Hepatocyte (in vitro differentiated cells): ENCODE data around the gene LY6G5C.

Source experiments
- EZH2 ChIP-seq: fragments of 200-600 bp; sonication (generic); IDR thresholded peaks from 2 replicates; pipeline ENCODE4 v1.6.1; 2016; ENCODE audit warnings: antibody characterized with exemption, mild to moderate bottlenecking, borderline replicate concordance
- EZH2phosphoT487 ChIP-seq: fragments of 200-600 bp; sonication (generic); IDR thresholded peaks from one replicate; pipeline ENCODE4 v1.6.1; 2018; ENCODE audit warnings: antibody characterized with exemption, mild to moderate bottlenecking, low read depth, moderate library complexity; ENCODE audit not compliant: unreplicated experiment, severe bottlenecking
- TF ChIP-seq, protein P1 (sequence below): fragments of 200-600 bp; sonication (generic); IDR thresholded peaks from 2 replicates; pipeline ENCODE4 v1.5.1; 2016; ENCODE audit warnings: antibody characterized with exemption, mild to moderate bottlenecking; ENCODE audit not compliant: poor library complexity

DNA sequence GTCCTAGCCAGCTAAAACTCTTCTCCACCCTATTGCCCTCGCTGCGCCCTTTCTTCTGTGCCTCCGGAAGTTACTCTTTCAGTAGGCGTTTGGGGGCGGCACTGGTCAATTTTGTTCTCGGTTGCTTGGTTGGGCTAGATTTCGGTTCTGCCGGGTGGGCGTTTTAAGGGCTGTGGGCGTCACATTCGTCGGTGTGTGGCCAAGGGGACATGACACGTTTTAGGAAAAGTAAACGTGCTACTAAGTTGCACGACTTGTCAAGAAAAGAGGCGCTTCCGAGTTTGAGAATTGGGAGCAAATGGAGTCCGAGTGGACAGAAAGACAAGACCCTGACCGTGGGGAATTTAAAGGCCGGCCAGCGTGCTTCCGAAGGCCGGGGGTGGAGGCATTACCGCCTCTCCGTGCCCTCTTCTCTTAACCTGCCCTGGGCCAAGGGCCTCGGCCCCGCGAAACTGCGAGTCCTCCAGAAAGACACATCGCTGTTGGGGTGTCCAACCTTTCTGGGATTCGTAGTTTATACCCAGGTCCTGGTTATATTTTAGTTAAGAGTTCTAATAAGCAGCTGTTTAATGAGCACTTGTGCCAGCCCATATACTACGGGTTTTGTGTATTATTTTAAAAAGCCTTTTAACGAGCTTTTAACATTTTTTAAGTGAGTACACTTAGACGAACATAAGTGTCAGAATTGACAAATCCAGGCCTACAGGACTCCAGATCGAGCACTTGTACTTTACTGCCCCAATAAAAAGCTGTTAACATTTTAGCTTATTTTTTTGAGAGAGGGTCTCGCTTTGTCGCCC lies 27.7 kb downstream of the LY6G5C start:
- TF ChIP-seq, protein P1, sequence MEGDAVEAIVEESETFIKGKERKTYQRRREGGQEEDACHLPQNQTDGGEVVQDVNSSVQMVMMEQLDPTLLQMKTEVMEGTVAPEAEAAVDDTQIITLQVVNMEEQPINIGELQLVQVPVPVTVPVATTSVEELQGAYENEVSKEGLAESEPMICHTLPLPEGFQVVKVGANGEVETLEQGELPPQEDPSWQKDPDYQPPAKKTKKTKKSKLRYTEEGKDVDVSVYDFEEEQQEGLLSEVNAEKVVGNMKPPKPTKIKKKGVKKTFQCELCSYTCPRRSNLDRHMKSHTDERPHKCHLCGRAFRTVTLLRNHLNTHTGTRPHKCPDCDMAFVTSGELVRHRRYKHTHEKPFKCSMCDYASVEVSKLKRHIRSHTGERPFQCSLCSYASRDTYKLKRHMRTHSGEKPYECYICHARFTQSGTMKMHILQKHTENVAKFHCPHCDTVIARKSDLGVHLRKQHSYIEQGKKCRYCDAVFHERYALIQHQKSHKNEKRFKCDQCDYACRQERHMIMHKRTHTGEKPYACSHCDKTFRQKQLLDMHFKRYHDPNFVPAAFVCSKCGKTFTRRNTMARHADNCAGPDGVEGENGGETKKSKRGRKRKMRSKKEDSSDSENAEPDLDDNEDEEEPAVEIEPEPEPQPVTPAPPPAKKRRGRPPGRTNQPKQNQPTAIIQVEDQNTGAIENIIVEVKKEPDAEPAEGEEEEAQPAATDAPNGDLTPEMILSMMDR, result peak; percentile 12
- TF ChIP-seq EZH2 (no peak), EZH2phosphoT487 (no peak)
